Mucosa of descending colon (tissue), 3 donors: ENCODE results near the gene GPR142. TPM values are rescaled to one million over a fixed set of nuclear protein-coding genes. Genes with fewer than 3 reads are reported as not detected.

Experiments
- ATAC-seq: fragments of 200-7000 bp; cut with Tn5 transposase; one replicate; pipeline ENCODE4 v1.9.1; 2020; ENCODE audit warnings: mild to moderate bottlenecking, moderate library complexity
- DNase-seq, 3 donors: peaks; one replicate each; pipeline ENCODE4 v3.0.0-alpha.2; 2020
- H3K36me3 ChIP-seq: fragments of 200-600 bp; one replicate; pipeline ENCODE4 v1.8.0; 2021; ENCODE audit warnings: low read depth, mild to moderate bottlenecking
- H3K4me1 ChIP-seq: fragments of 200-600 bp; one replicate; pipeline ENCODE4 v1.8.0; 2021; ENCODE audit warnings: low read depth, mild to moderate bottlenecking
- H3K4me3 ChIP-seq: fragments of 200-600 bp; one replicate; pipeline ENCODE4 v1.8.0; 2021; ENCODE audit warnings: mild to moderate bottlenecking
- H3K9me3 ChIP-seq: fragments of 200-600 bp; one replicate; pipeline ENCODE4 v1.8.0; 2021; ENCODE audit warnings: mild to moderate bottlenecking
- intact Hi-C, 2 donors: fragments of 100-400 bp; cut with DNase I in 1 of 2; cut with micrococcal nuclease in 1 of 2; formaldehyde crosslinking; loops; one replicate each; pipeline versions ENCODE4 v1.11.0 to v1.11.1; 2022; cut with DNase I, micrococcal nuclease
- total RNA-seq, 3 donors: library from RNA; stranded (reverse); fragmentation: NEBNext Ultra II Directional in 2 of 3; extraction: Animal tissue kit (Norgen Biotek cat#: 25700) in 2 of 3; gene quantifications; one replicate each; pipeline versions ENCODE4 v1.2.1 to v1.2.4, GENCODE V29; 2021 to 2023
- TF ChIP-seq, protein P1 (sequence below): fragments of 200-600 bp; IDR thresholded peaks from one replicate; pipeline ENCODE4 v1.8.0; 2022; ENCODE audit warnings: antibody characterized with exemption, mild to moderate bottlenecking
- donor health status: DM: no; HTN: no; CAD: no; lungs with moderate emphysema.
- donor health status: DM: no; HTN: no; CAD: no.
- donor health status: DM: no; HTN: yes; CAD: no.

GPR142 gene
- total RNA-seq, 3 donors from 2014 or later = 0.17 TPM; not detected in 2

DNA sequence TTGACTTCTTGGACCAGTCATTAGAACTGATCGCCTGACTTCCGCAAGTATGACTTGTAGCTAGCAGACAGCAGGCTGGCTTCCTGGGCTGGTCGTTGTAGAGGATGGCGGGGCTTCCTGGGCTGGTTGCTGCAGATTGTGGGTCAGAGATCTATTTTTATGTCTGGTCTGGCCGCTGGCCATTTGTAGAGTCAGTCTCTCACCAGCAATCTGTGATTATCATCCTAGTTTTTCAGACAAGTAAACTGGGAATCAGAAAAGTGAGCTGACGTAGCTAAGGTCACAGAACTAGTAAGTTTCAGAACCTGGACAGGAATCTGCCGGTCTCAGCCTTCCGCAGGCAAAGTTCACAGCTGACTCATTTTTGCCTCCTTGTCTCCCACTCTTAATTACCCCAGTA, 19.1 kb downstream of the GPR142 start:
- intact Hi-C loops = no loop called here
- DNase-seq (peak in 1 of 3 donors; percentile 29), ATAC-seq (peak; percentile 63)
- Histone ChIP-seq H3K9me3 (no peaks in the 10 kb centered on the region), H3K36me3 (no peaks in the 10 kb centered on the region), H3K4me3 (no peak overlapping the region), H3K4me1 (peaks cover 9% of the 10 kb centered on the region)
- TF ChIP-seq, protein P1, sequence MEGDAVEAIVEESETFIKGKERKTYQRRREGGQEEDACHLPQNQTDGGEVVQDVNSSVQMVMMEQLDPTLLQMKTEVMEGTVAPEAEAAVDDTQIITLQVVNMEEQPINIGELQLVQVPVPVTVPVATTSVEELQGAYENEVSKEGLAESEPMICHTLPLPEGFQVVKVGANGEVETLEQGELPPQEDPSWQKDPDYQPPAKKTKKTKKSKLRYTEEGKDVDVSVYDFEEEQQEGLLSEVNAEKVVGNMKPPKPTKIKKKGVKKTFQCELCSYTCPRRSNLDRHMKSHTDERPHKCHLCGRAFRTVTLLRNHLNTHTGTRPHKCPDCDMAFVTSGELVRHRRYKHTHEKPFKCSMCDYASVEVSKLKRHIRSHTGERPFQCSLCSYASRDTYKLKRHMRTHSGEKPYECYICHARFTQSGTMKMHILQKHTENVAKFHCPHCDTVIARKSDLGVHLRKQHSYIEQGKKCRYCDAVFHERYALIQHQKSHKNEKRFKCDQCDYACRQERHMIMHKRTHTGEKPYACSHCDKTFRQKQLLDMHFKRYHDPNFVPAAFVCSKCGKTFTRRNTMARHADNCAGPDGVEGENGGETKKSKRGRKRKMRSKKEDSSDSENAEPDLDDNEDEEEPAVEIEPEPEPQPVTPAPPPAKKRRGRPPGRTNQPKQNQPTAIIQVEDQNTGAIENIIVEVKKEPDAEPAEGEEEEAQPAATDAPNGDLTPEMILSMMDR = no peak

- peaks cover 8% of the 10 kb centered on the region for H3K4me1 ChIP-seq
- peak; percentile 84 for ATAC-seq
- peak in 2 of 3 donors; percentile 39 to 56 for DNase-seq
- intact Hi-C loops = no loop called here
- no peak overlapping the region for H3K4me3 ChIP-seq
- H3K36me3 ChIP-seq = no peaks in the 10 kb centered on the region
- H3K9me3 ChIP-seq = no peaks in the 10 kb centered on the region
- TF ChIP-seq, protein P1 = no peak
Observed at GRCh38 chr17:74387365-74388218, 20.3 kb downstream of the GPR142 start.

DNA sequence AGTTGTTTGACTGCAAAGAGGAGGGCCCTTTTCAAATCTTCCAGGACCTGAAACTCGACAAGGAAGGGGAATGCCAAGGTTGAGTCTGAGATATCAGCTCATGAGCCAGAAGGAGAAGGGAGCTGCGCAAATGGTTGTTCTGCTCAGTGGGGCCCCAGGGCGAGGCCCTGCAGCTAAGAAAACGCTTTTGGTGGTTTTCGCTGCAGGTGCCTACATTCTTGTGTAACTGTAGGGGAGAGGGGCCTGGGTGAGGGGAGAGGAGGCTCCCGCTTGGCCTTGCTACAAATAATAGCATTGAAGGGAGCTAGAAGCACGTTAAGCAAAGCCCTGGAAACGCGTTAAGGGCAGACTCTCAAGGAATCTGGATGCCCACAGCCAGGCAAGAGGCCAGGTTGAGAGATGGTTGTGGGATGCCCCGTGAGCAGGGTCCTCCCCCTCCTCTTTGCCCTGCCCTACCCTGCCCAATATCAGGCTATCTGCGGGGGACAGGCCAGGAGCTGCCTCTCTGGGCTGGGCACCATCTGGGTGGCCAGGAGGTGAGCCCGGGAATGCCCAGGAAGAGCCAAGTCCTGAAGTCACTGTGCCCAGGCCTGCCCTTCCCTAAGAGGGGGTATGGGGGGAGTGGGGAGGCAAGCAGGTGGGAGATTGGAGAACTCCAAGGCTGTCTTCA, 21.9 kb downstream of the GPR142 start:
- peaks cover 8% of the 10 kb centered on the region for H3K4me1 ChIP-seq
- TF ChIP-seq, protein P1 = no peak
- no peaks in the 10 kb centered on the region for H3K36me3 ChIP-seq
- H3K4me3 ChIP-seq = no peak overlapping the region
- DNase-seq (peak in 1 of 3 donors; percentile 19), ATAC-seq (no peak)
- no peaks in the 10 kb centered on the region for H3K9me3 ChIP-seq
- intact Hi-C loops = no loop called here

DNA sequence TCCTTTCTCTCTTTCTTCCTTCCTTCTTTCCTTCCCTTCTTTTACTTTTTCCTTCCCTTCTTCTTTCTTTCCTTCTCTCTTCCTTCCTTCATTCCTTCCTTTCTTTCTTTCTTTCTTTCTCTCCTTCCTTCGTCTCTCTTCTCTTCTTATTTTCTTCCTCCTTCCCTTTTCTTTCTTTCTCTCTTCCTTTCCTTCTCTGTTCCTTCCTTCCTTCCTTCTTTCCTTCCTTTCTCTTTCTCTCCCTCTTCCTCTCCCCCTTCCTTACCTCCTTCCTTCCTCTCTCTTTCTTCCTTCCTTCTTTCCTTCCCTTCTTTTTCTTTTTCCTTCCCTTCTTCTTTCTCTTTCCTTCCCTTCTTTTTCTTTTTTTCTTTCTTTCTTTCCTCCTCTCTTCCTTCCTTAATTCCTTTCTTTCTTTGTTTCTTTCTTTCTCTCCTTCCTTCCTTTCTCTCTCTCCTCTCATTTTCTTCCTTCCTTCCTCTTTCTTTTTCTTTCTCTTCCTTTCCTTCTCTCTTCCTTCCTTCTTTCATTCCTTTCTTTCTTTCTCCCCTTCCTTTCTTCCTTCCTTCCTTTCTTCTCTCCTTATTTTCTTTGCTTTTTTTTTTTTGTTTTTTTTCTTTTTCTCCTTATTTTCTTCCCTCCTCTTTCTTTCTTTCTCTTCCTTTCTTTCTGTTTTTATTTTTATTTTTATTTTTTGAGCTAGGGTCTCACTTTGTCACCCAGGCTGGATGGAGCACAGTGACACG, 22.8 kb downstream of the GPR142 start:
- H3K36me3 ChIP-seq = no peaks in the 10 kb centered on the region
- peaks cover 8% of the 10 kb centered on the region for H3K4me1 ChIP-seq
- TF ChIP-seq, protein P1 = no peak
- H3K4me3 ChIP-seq = no peak overlapping the region
- intact Hi-C loops = no loop called here
- no peak for DNase-seq
- ATAC-seq = no peak
- H3K9me3 ChIP-seq = no peaks in the 10 kb centered on the region

DNA sequence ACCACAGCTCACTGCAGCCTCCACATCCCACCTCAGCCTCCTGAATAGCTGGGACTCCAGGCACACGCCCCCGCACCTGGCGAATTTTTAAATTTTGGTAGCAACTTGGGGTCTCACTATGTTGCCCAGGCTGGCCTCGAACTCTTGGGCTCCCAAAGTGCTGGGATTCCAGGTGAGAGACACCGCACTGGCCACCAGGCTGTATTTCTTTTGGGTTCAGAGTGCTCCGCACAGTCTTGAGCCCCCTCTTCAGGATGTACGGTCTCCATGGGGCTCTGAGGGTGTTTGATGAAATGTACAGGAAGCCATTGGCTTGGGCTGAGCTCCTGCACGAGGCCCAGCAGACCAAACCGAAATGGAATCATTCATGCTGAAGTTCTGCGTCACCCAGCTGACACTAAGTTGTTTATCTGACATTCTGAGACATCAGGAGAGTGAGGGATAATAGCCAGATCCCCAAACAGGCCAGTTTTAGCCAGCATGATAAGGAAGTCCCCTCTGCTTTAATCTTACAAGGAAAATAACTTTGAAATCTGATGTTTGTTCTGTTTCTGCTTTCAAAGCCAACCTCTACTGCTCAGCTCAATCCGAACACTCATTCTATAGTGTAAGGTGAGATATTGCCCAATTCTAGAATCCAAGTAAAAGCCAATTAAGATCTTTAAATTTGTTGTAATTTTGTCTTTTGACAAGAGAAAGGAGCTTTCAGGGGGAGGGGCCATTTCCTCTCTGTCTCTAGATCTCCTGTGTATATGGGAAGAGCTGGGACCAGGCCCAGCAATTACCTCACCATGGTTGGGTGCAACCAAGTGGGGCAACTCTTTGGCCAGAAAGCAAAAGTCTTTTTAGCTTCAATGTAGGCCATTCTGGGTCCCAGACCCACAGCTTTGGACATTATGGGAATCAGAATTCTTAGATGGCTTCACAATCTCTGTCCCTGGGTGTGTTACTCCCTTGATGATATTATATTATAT, 23.7 kb downstream of the GPR142 start:
- TF ChIP-seq, protein P1 = no peak
- no peaks in the 10 kb centered on the region for H3K9me3 ChIP-seq
- ATAC-seq (no peak), DNase-seq (peak in 1 of 3 donors; percentile 21)
- intact Hi-C loops = no loop called here
- peaks cover 15% of the 10 kb centered on the region for H3K4me1 ChIP-seq
- H3K4me3 ChIP-seq = no peak overlapping the region
- no peaks in the 10 kb centered on the region for H3K36me3 ChIP-seq
